Stimulated activated CD4-positive, alpha-beta T cell treated with anti-CD3 and anti-CD28 coated beads, Interleukin-4, amount 100 ng/mL, for 48 hours (primary cell): ENCODE measurements around the gene PHF8.

Source experiments
- DNase-seq, 2 donors: peaks; one replicate each; pipeline ENCODE4 v3.0.0-alpha.2; 2020; ENCODE audit warnings: low read depth in 2 of 2

PHF8 gene

GRCh38 chrX:54024350-54024749 lies 19.9 kb downstream of the PHF8 start:
- no peak for DNase-seq

GRCh38 chrX:54012830-54013500 lies 31.3 kb downstream of the PHF8 start:
- no peak for DNase-seq

GRCh38 chrX:54007682-54008081 lies 36.6 kb downstream of the PHF8 start:
- DNase-seq, result no peak

GRCh38 chrX:53997724-53998123 lies 46.5 kb downstream of the PHF8 start:
- DNase-seq, result no peak

GRCh38 chrX:53992589-53992988 lies 51.7 kb downstream of the PHF8 start:
- no peak for DNase-seq

GRCh38 chrX:53990171-53990570 lies 54.1 kb downstream of the PHF8 start:
- no peak for DNase-seq

GRCh38 chrX:53984895-53985294 lies 59.4 kb downstream of the PHF8 start:
- DNase-seq, result no peak

- DNase-seq, result no peak
Observed at GRCh38 chrX:53974529-53974928, 69.7 kb downstream of the PHF8 start.

- no peak for DNase-seq
Observed at GRCh38 chrX:53969540-53969939, 74.7 kb downstream of the PHF8 start.

GRCh38 chrX:53950130-53950733 lies 94.0 kb downstream of the PHF8 start:
- DNase-seq, result no peak

- no peak for DNase-seq
Observed at GRCh38 chrX:53940180-53940579, 104.1 kb downstream of the PHF8 start.

GRCh38 chrX:53939127-53939526 lies 105.1 kb downstream of the PHF8 start:
- no peak for DNase-seq

- no peak for DNase-seq
Observed at GRCh38 chrX:53930515-53931380, 113.5 kb downstream of the PHF8 start.

GRCh38 chrX:53926030-53926429 lies 118.2 kb downstream of the PHF8 start:
- no peak for DNase-seq

GRCh38 chrX:53918702-53919101 lies 125.6 kb downstream of the PHF8 start:
- no peak for DNase-seq

- DNase-seq, result no peak
Observed at GRCh38 chrX:53900623-53901022, 143.7 kb downstream of the PHF8 start.

- DNase-seq, result no peak
Observed at GRCh38 chrX:53895270-53895669, 149.0 kb downstream of the PHF8 start.
